ENCODE results near the gene NAA35. TPM values are rescaled to one million over a fixed set of nuclear protein-coding genes. Genes with fewer than 3 reads are reported as not detected.
"Not testable (repeated sequence)": the region's sequence is repeated elsewhere in the genome, so short reads cannot be mapped to it uniquely, and the experiment has no call there.

NAA35 gene
- total RNA-seq, 1 experiment from 2014 or later: 33.6 TPM

DNA sequence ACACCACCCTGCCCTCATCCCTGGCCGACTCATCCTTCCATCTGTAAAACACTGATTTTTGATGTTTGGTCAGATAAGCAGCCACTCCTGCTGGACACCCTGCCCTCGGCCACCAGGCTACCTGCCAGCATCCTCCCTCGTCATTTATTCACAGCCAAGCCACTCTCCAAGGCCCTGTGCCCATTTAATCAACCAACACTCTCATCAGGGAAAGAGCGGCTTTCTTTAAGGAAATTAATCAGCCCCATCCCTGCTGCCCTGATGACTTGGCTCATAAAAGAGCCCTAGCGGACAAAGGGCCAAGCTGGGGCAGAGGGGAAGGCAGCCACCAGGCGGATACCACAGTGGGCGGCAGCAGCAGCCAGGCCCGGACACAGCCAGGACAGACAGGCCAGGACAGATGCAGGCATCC, 106.0 kb downstream of the NAA35 start:
- H3K4me2 ChIP-seq: no peak overlapping the region
- H3K4me3 ChIP-seq: no peak overlapping the region
- TF ChIP-seq, protein P1, sequence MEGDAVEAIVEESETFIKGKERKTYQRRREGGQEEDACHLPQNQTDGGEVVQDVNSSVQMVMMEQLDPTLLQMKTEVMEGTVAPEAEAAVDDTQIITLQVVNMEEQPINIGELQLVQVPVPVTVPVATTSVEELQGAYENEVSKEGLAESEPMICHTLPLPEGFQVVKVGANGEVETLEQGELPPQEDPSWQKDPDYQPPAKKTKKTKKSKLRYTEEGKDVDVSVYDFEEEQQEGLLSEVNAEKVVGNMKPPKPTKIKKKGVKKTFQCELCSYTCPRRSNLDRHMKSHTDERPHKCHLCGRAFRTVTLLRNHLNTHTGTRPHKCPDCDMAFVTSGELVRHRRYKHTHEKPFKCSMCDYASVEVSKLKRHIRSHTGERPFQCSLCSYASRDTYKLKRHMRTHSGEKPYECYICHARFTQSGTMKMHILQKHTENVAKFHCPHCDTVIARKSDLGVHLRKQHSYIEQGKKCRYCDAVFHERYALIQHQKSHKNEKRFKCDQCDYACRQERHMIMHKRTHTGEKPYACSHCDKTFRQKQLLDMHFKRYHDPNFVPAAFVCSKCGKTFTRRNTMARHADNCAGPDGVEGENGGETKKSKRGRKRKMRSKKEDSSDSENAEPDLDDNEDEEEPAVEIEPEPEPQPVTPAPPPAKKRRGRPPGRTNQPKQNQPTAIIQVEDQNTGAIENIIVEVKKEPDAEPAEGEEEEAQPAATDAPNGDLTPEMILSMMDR (conservative IDR thresholded peaks at IDR 0.05): no peak
- no peak for TF ChIP-seq EZH2 (IDR thresholded peaks at IDR 0.05; ENCODE audit: low read depth)
- H3K4me1 ChIP-seq (replicated peaks; ENCODE audit: insufficient read depth): no peaks in the 10 kb centered on the region
- no peaks in the 10 kb centered on the region for H4K20me1 ChIP-seq (ENCODE audit: insufficient read depth)
- H3K36me3 ChIP-seq (ENCODE audit: low read depth): no peaks in the 10 kb centered on the region; the same call in 1 of the 2 replicates
- intact Hi-C loops (cut with micrococcal nuclease; ENCODE audit: unreplicated experiment): no loop called here
- no peaks in the 10 kb centered on the region for H3F3A ChIP-seq (ENCODE audit: insufficient read depth, low read depth)
- H3K79me2 ChIP-seq (ENCODE audit: low read depth): no peaks in the 10 kb centered on the region
- no peaks in the 10 kb centered on the region for H3K9me2 ChIP-seq (ENCODE audit: insufficient read depth)
- ChIA-PET POLR2A (ENCODE audit: unreplicated experiment) (no interaction called here), CTCF (no interaction called here)
- H2AFZ ChIP-seq: no peak overlapping the region
- no peaks in the 10 kb centered on the region for H3K27me3 ChIP-seq (ENCODE audit: insufficient read depth, low read depth)
- no TSS peak for BruUV-seq (replicated peaks)
- no peak overlapping the region for H3K27ac ChIP-seq
- no peaks in the 10 kb centered on the region for H3K9me3 ChIP-seq (ENCODE audit: insufficient read depth, low read depth)
- no peak for DNase-seq

DNA sequence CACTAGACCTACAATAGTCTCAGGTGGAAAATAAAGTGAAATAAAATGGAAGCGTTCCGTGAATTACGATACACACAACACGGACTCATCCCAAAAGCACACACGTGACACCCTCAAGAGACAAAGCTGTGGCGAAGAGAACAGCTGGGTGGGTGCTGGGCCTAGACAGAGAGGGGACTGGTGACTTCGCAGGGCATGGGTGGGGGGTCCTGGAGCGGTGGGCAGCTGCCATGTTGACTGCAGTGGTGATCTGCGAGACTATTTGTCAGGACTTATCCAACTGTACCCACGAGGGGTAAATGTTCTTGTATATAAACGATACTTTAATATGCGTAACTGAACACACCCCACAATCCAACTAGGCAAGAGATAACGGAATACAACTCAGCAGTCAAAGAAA, 106.4 kb downstream of the NAA35 start:
- intact Hi-C loops (cut with micrococcal nuclease; ENCODE audit: unreplicated experiment): no loop called here

DNA sequence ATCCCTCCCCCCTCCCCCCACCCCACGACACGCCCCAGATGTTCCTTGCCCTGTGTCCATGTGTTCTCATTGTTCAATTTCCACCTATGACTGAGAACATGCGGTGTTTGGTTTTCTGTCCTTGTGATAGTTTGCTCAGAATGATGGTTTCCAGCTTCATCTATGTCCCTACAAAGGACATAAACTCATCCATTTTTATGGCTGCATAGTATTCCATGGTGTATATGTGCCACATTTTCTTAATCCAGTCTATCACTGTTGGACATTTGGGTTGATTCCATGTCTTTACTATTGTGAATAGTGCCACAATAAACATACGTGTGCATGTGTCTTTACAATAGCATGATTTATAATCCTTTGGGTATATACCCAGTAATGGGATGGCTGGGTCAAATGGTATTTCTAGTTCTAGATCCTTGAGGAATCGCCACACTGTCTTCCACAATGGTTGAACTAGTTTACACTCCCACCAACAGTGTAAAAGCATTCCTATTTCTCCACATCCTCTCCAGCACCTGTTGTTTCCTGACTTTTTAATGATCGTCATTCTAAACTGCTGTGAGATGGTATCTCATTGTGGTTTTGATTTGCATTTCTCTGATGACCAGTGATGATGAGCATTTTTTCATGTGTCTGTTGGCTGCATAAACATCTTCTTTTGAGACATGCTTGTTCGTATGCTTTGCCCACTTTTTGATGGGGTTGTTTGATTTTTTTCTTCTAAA, 107.2 kb downstream of the NAA35 start:
- intact Hi-C loops (cut with micrococcal nuclease; ENCODE audit: unreplicated experiment); BruUV-seq (replicated peaks): not testable (repeated sequence)

More for the DNA sequence above, 106.4 kb downstream of the NAA35 start:
- POLR2A ChIA-PET (ENCODE audit: unreplicated experiment): no interaction called here
- H3K27ac ChIP-seq: no peak overlapping the region
- H3K9me2 ChIP-seq (ENCODE audit: insufficient read depth): no peaks in the 10 kb centered on the region
- no peak overlapping the region for H3K4me3 ChIP-seq
- BruUV-seq (replicated peaks): no TSS peak
- no peak overlapping the region for H3K4me2 ChIP-seq
- TF ChIP-seq EZH2 (IDR thresholded peaks at IDR 0.05; ENCODE audit: low read depth): no peak
- no peaks in the 10 kb centered on the region for H3K27me3 ChIP-seq (ENCODE audit: insufficient read depth, low read depth)
- H3K36me3 ChIP-seq (ENCODE audit: low read depth): no peaks in the 10 kb centered on the region; the same call in 1 of the 2 replicates
- no peaks in the 10 kb centered on the region for H4K20me1 ChIP-seq (ENCODE audit: insufficient read depth)
- H3F3A ChIP-seq (ENCODE audit: insufficient read depth, low read depth): no peaks in the 10 kb centered on the region
- no peaks in the 10 kb centered on the region for H3K4me1 ChIP-seq (replicated peaks; ENCODE audit: insufficient read depth)
- no peaks in the 10 kb centered on the region for H3K9me3 ChIP-seq (ENCODE audit: insufficient read depth, low read depth)
- CTCF ChIA-PET: no interaction called here
- H2AFZ ChIP-seq: no peak overlapping the region
- H3K79me2 ChIP-seq (ENCODE audit: low read depth): no peaks in the 10 kb centered on the region
- no peak for DNase-seq

DNA sequence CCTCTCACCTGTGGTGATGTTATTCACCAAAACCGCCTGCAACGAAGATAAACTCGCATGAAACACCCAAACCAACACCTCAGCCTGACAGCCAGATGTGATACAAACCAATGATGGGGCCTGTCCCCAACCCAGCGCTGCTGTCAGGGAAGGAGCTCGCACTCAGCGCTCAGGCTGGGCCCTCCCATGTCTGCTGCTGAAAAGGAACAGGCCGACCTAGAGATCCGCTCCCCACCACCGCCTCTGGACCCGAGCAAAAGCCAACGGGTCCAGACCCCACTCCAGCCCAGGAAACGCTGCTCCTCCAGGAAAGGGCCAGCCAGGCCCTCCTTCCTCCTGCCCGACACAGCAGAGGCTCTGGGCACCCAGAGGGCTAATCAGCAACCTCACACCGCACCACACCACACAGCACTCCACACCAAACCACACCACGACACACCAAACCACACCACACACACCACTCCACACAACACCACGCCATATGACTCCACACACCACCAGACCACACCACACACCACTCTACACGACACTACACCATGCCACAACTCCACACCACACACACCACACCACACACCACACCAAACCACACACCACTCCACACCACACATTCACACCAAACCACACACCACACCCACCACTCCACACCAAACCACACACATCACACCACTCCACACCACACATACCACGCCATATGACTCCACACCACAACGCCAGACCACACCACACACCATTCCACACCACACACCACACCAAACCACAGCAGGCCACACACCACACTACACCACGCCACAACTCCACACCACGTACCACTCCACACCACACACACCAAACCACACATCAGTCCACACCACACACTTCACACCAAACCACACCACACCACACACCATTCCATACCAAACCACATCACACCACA, 111.9 kb downstream of the NAA35 start:
- Histone ChIP-seq H4K20me1 (ENCODE audit: insufficient read depth) (peaks cover 4% of the 10 kb centered on the region; the same call in 1 of the 2 replicates), H2AFZ (no peak overlapping the region), H3K9me2 (ENCODE audit: insufficient read depth) (no peaks in the 10 kb centered on the region), H3K79me2 (ENCODE audit: low read depth) (no peaks in the 10 kb centered on the region; the same call in 1 of the 2 replicates), H3K4me2 (no peak overlapping the region), H3F3A (ENCODE audit: insufficient read depth, low read depth) (no peaks in the 10 kb centered on the region), H3K4me1 (replicated peaks; ENCODE audit: insufficient read depth) (no peaks in the 10 kb centered on the region), H3K36me3 (ENCODE audit: low read depth) (no peaks in the 10 kb centered on the region), H3K9me3 (ENCODE audit: insufficient read depth, low read depth) (no peaks in the 10 kb centered on the region), H3K4me3 (no peak overlapping the region), H3K27ac (no peak overlapping the region), H3K27me3 (ENCODE audit: insufficient read depth, low read depth) (no peaks in the 10 kb centered on the region)
- ChIA-PET CTCF (no interaction called here), POLR2A (ENCODE audit: unreplicated experiment) (no interaction called here)
- no TSS peak for BruUV-seq (replicated peaks)
- intact Hi-C loops (cut with micrococcal nuclease; ENCODE audit: unreplicated experiment): no loop called here
- TF ChIP-seq, protein P1 (conservative IDR thresholded peaks at IDR 0.05): no peak
- no peak for TF ChIP-seq EZH2 (IDR thresholded peaks at IDR 0.05; ENCODE audit: low read depth)
- DNase-seq: no peak

More for the DNA sequence above, 107.2 kb downstream of the NAA35 start:
- H4K20me1 ChIP-seq (ENCODE audit: insufficient read depth); H3K27ac ChIP-seq; H3K36me3 ChIP-seq (ENCODE audit: low read depth); H2AFZ ChIP-seq; H3K9me3 ChIP-seq (ENCODE audit: insufficient read depth, low read depth); DNase-seq; H3F3A ChIP-seq (ENCODE audit: insufficient read depth, low read depth); H3K4me3 ChIP-seq; H3K4me1 ChIP-seq (replicated peaks; ENCODE audit: insufficient read depth); H3K27me3 ChIP-seq (ENCODE audit: insufficient read depth, low read depth); POLR2A ChIA-PET (ENCODE audit: unreplicated experiment); H3K9me2 ChIP-seq (ENCODE audit: insufficient read depth); H3K4me2 ChIP-seq; CTCF ChIA-PET; H3K79me2 ChIP-seq (ENCODE audit: low read depth): not testable (repeated sequence)
